NOMO-1 treated with DMSO at 0.1 percent for 48 hours (cell line): Measurements from ENCODE around the gene LYRM9.
"Not testable (repeated sequence)": the region's sequence is repeated elsewhere in the genome, so short reads cannot be mapped to it uniquely, and the experiment has no call there.

ENCODE experiments used
- DNase-seq: peaks from one replicate; lab custom pipeline; 2025; ENCODE audit not compliant: unreplicated experiment; lab: John Stamatoyannopoulos, UW

Gene LYRM9

GRCh38 chr17:27892866-27893769, at the start of gene LYRM9:
Gene LYRM9 (minus strand): TSS chr17:27893365. CDS start chr17:27882694, 10,671 bp downstream.
- DNase-seq = peak; percentile 83

GRCh38 chr17:27940503-27941428, 47.6 kb upstream of the LYRM9 start:
- no peak for DNase-seq

DNA sequence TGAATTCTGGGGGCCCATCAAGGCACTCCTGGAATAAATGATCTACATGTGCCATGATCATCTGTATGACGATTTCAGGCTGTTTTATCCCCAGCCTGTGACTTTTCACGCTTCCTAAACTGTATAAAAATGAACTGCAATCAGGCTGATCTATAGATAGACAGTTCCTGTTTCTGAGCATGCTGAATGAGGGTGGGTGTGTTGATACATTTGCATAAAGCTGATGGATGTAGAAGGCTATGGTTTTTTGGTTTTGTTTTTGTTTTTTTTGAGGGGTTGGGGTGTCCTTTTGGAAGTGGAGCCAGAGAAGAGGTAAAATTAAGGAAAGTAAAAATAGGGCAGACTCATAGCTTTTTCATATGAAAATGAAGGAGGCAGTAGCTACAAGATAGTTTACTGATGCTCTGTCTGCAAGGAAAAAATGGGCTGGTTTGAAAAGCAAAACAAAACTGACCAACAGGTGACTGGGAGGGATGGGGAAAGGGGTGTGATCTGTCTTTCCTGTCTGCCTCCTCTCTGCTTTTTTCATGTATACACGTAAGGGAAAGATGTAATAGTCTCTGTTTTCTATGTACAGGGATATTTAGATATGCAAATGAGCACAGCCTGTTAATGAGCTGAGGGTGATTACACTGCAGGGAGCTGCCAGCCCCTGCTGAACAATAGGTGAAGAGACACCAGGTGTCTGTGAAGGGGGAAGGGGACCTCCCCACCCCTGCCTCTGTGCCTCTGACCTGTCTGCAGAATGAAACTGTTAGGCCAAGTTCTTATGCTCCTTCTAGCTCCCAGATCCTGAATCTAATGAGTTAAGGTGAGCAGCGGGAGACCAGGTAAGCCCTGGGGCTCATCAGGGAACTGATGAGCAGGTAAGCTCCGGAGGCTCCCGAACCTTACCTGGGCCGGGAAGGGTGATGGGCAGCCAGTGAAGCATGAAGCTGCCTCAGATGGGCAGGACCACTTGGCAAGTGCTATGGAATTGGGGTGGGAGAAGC, 46.6 kb upstream of the LYRM9 start:
- DNase-seq = peak; percentile 15

DNA sequence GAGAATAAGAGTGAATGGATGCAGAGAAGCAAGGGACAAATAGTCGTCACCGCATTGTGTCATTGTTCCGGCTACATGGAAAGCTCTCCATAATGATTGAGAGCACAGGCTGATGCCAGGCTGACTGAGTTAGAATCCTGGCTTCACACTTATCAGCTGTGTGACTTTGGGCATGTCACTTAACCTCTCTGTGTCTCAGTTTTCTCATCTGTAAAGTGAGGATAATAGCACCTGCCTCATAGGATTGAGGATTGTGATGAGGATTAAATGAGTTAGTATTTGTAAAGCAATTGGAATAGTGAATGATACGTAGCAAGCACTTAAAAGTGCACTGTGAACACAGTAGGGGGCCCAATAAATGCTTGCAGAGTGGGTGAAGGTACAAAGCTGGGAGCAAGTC, 45.7 kb upstream of the LYRM9 start:
- DNase-seq = no peak

DNA sequence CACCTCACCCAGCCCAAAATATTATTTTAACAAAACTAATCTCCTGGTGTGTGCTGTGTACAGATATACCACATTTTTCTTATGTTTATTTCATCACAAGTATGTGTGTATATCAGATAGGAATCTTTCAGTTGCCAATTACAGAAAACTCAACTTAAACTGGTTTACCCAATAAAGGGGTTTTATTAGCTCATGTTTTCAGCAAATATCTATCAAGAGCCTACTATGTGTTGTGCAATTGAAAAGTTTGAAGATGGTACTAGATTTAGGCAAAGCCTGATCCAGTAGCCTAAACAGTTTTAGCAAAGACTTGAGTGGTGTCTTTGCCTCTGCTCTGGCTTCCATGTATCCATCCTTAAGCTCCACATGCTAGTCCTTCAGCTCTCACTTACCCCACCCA, 45.1 kb upstream of the LYRM9 start:
- no peak for DNase-seq

DNA sequence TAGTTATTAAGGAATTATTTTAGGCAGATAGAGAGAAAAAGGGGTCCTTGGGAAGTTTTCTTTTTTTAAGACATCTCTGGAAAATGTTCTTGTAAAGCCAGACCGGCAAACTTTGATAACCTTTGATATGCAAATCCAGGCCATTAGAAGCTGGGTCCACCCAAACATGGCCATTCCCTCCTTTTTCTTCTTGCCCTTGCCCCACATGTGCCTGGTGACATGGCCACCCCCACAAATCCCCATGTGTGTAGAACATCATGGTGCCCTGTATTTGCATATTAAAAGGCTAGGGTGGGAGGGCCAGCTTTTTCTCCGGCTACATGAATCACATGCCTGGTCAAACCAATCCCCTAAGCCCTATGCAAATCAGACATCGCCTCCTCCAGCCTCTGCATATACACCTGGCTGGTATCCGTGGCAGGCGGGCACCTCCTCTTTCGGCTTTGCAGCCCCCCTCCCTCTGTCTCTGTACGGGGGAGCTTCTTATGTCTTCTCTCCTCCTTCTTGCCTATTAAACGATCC, 43.9 kb upstream of the LYRM9 start:
- no peak for DNase-seq

DNA sequence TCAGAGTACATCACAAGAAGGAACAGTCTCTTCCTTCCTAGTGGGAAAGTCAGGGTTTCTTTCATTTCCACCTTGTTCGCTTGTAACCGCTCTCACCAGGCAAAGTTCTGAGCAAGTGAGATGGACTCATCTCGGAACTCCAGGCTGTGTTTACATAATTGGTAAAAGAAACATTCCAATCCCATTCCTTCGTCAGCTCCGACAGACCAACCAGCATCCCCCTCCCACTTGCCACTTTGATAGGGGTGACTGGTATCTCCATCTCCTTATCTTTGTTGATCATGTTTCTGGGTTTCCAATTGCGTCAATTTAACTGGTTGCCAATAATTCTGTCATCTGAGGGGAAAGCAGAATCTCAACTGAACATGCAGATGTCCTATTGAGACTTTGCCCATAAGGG, 36.8 kb upstream of the LYRM9 start:
- DNase-seq = no peak

- no peak for DNase-seq
These were observed 35.4 kb upstream of the LYRM9 start for GRCh38 chr17:27928587-27928986.

- no peak for DNase-seq
These were observed 34.6 kb upstream of the LYRM9 start for GRCh38 chr17:27927781-27928180.

DNA sequence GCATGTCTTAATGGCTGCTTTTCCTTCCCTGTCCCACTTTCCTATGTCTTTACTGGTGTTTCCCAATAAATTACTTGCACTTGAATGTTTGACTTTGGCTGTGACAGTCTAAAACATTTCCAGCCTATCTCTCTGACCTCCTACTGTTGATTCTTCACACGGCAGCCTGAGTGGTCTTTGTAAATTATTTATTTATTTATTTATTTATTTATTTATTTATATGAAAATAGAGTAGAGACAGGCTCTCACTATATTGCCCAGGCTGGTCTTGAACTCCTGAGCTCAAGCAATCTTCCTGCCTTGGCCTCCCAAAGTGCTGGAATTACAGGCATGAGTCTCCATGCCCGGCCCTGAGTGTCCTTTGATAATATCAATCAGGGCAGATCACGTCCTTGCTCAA, 28.4 kb upstream of the LYRM9 start:
- DNase-seq = no peak

- DNase-seq = no peak
These were observed 27.9 kb upstream of the LYRM9 start for GRCh38 chr17:27921077-27921476.

- no peak for DNase-seq
These were observed 27.4 kb upstream of the LYRM9 start for GRCh38 chr17:27920569-27920968.

- DNase-seq = no peak
These were observed 25.9 kb upstream of the LYRM9 start for GRCh38 chr17:27919079-27919478.

GRCh38 chr17:27918498-27918897, 25.3 kb upstream of the LYRM9 start:
- DNase-seq = no peak

DNA sequence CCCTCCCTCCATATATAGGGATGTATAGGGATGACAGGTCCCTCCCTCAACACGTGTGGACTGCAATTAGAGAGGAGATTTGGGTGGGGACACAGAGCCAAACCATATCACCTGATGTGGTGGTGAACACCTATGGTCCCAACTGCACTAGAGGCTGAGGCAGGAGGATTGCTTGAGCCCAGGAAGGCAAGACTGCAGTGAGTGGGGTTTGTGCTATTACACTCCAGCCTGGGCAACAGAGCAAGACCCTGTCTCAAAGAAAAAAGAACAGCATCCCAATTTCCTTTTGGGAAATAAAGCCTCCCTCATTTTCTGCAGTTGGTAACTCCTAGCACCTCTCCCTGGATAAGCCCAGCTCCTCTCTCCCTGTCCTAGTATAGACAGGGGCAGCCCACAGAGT, 23.8 kb upstream of the LYRM9 start:
- DNase-seq = no peak

- no peak for DNase-seq
These were observed 22.5 kb upstream of the LYRM9 start for GRCh38 chr17:27915709-27916108.

- DNase-seq = no peak
These were observed 21.2 kb upstream of the LYRM9 start for GRCh38 chr17:27914382-27914781.

GRCh38 chr17:27912964-27913363, 19.8 kb upstream of the LYRM9 start:
- no peak for DNase-seq

GRCh38 chr17:27912299-27912698, 19.1 kb upstream of the LYRM9 start:
- DNase-seq = not testable (repeated sequence)

- no peak for DNase-seq
These were observed 14.9 kb upstream of the LYRM9 start for GRCh38 chr17:27907976-27908558.
